ENCODE measurements around the gene ZDHHC12. TPM values are rescaled to one million over a fixed set of nuclear protein-coding genes. Genes with fewer than 3 reads are reported as not detected.

Gene ZDHHC12
- total RNA-seq, 1 experiment from 2014 or later: 35.2 TPM

DNA sequence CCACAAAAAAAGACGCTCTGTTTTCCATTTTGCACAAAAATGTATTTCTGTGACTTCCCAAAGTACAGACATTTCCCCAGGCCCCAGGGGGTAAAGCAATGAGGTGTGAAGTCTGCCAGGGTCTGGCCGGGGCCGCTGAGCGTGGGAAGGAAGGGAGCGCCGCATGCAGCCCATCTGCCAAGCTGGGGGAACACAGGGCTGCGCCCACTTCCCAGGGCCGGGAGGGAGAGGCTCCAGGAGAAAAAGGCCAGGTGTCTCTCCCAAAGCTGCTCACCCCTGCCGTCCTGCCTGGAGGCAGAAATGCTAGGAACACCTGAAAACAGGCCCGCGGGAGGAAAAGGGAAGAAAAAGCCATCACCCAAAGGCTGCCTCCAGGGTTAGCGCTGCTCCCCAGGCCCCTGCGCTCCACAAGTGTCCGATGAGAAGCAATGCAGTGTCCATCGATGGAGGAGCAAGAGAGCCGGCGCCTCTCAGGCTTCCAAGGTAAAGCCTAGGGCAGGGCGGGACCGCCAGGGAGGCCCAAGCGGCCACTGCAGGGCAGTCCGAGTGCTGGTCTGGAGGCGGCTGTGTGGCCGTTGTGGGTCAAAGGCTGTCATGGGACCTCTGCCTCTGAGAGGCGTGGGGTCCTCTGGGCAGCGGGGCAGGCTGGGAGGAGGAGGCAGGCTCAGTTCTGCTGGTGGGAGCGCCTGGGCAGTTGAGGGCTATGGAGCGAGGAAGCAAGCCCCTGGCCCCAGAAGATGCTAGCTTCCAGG lies 6.0 kb upstream of the ZDHHC12 start:
- H3K36me3 ChIP-seq (ENCODE audit: insufficient read depth, low read length, poor library complexity, severe bottlenecking): no peaks in the 10 kb centered on the region
- no peaks in the 10 kb centered on the region for H3K27me3 ChIP-seq (replicated peaks; ENCODE audit: insufficient read depth, low read depth, low read length, poor library complexity)
- peaks cover 22% of the 10 kb centered on the region for H3K4me1 ChIP-seq (ENCODE audit: insufficient read depth, low read length, poor library complexity, severe bottlenecking)
- intact Hi-C loops (cut with micrococcal nuclease; ENCODE audit: unreplicated experiment): loop anchor here (5.0 kb wide), 1 partner anchor 197 kb away; no protein-coding TSS in a partner anchor
- ChIA-PET POLR2A (ENCODE audit: low non-redundant PET) (no interaction called here), CTCF (no interaction called here)
- no peak for DNase-seq (ENCODE audit: low spot score)
- no TSS peak for BruUV-seq (replicated peaks)
- H3K4me3 ChIP-seq (ENCODE audit: low read depth, low read length, poor library complexity, severe bottlenecking): no peak overlapping the region
- TF ChIP-seq, protein P1, sequence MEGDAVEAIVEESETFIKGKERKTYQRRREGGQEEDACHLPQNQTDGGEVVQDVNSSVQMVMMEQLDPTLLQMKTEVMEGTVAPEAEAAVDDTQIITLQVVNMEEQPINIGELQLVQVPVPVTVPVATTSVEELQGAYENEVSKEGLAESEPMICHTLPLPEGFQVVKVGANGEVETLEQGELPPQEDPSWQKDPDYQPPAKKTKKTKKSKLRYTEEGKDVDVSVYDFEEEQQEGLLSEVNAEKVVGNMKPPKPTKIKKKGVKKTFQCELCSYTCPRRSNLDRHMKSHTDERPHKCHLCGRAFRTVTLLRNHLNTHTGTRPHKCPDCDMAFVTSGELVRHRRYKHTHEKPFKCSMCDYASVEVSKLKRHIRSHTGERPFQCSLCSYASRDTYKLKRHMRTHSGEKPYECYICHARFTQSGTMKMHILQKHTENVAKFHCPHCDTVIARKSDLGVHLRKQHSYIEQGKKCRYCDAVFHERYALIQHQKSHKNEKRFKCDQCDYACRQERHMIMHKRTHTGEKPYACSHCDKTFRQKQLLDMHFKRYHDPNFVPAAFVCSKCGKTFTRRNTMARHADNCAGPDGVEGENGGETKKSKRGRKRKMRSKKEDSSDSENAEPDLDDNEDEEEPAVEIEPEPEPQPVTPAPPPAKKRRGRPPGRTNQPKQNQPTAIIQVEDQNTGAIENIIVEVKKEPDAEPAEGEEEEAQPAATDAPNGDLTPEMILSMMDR (conservative IDR thresholded peaks at IDR 0.05; ENCODE audit: low read depth, low read length): no peak
- no peak for TF ChIP-seq EZH2 (IDR thresholded peaks at IDR 0.05; ENCODE audit: borderline replicate concordance, low read depth, low read length, poor library complexity, severe bottlenecking)
- no peaks in the 10 kb centered on the region for H3K9me3 ChIP-seq (ENCODE audit: low read depth, low read length, poor library complexity, severe bottlenecking)
- peak overlapping the region; percentile 16 for H3K27ac ChIP-seq (ENCODE audit: low read depth, low read length, poor library complexity, severe bottlenecking)

DNA sequence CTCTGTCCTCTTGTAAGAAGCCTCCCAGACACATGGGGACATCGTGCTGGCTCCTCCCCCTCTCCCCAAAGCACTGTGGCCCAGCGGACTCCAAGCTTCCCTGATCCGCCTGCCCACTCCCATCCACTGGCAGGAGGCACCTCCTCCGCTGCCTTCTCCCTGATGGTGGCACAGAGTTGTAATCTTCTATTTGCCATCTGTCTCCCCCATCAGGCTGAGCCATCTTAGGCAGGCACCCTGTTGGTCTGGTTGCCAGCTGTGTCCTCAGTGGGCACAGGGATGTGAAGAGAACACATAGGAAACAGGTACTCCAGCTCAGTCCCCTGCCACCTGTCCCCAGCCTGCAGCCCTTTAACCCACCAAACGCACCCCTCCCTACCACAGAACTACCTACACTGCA lies 5.4 kb upstream of the ZDHHC12 start:
- ChIA-PET POLR2A (ENCODE audit: low non-redundant PET) (no interaction called here), CTCF (no interaction called here)
- no TSS peak for BruUV-seq (replicated peaks)
- H3K27me3 ChIP-seq (replicated peaks; ENCODE audit: insufficient read depth, low read depth, low read length, poor library complexity): no peaks in the 10 kb centered on the region
- DNase-seq (ENCODE audit: low spot score): no peak
- intact Hi-C loops (cut with micrococcal nuclease; ENCODE audit: unreplicated experiment): no loop called here
- TF ChIP-seq, protein P1 (conservative IDR thresholded peaks at IDR 0.05; ENCODE audit: low read depth, low read length): no peak
- no peak for TF ChIP-seq EZH2 (IDR thresholded peaks at IDR 0.05; ENCODE audit: borderline replicate concordance, low read depth, low read length, poor library complexity, severe bottlenecking)
- no peak overlapping the region for H3K27ac ChIP-seq (ENCODE audit: low read depth, low read length, poor library complexity, severe bottlenecking)
- H3K36me3 ChIP-seq (ENCODE audit: insufficient read depth, low read length, poor library complexity, severe bottlenecking): no peaks in the 10 kb centered on the region
- H3K4me1 ChIP-seq (ENCODE audit: insufficient read depth, low read length, poor library complexity, severe bottlenecking): peaks cover 29% of the 10 kb centered on the region
- H3K9me3 ChIP-seq (ENCODE audit: low read depth, low read length, poor library complexity, severe bottlenecking): no peaks in the 10 kb centered on the region
- no peak overlapping the region for H3K4me3 ChIP-seq (ENCODE audit: low read depth, low read length, poor library complexity, severe bottlenecking)

DNA sequence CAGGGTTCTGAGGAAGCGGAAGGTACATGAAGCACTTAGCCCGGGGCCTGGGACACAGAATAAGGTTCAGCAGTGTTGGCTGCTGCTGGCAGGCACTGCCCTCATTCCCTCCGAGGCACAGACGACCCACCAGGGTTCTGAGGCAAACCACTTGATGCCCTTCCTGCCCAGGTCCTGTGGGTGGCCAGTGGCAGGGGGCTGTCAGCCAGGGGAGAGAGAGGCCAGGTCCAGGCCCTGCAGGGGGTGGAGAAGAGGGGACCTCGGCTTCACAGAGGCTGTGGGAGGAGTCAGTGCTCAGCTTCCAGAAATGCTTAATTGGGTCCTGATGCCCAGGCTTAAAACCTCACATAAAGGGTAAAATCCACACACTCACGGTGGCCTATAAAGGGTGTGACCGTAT lies 4.4 kb upstream of the ZDHHC12 start:
- ChIA-PET CTCF (interaction anchor here (0.5 to 0.6 kb wide), 2 partner anchors 19 to 151 kb away, joined by 3 to 4 read pairs; no protein-coding TSS in a partner anchor), POLR2A (ENCODE audit: low non-redundant PET) (interaction anchor here (0.5 kb wide), 1 partner anchor 49 kb away, joined by 3 read pairs; no protein-coding TSS in a partner anchor)
- BruUV-seq (replicated peaks): no TSS peak
- Histone ChIP-seq H3K36me3 (ENCODE audit: insufficient read depth, low read length, poor library complexity, severe bottlenecking) (no peaks in the 10 kb centered on the region), H3K27ac (ENCODE audit: low read depth, low read length, poor library complexity, severe bottlenecking) (no peak overlapping the region), H3K4me1 (ENCODE audit: insufficient read depth, low read length, poor library complexity, severe bottlenecking) (peaks cover 29% of the 10 kb centered on the region), H3K4me3 (ENCODE audit: low read depth, low read length, poor library complexity, severe bottlenecking) (no peak overlapping the region), H3K27me3 (replicated peaks; ENCODE audit: insufficient read depth, low read depth, low read length, poor library complexity) (no peaks in the 10 kb centered on the region), H3K9me3 (ENCODE audit: low read depth, low read length, poor library complexity, severe bottlenecking) (no peaks in the 10 kb centered on the region)
- DNase-seq (ENCODE audit: low spot score): no peak
- TF ChIP-seq, protein P1 (conservative IDR thresholded peaks at IDR 0.05; ENCODE audit: low read depth, low read length): no peak
- no peak for TF ChIP-seq EZH2 (IDR thresholded peaks at IDR 0.05; ENCODE audit: borderline replicate concordance, low read depth, low read length, poor library complexity, severe bottlenecking)
- intact Hi-C loops (cut with micrococcal nuclease; ENCODE audit: unreplicated experiment): no loop called here

Measured in A673 (cell line).